H1 (cell line): ENCODE results near the gene SYT13. TPM values are rescaled to one million over a fixed set of nuclear protein-coding genes. Genes with fewer than 3 reads are reported as not detected.
A peak's percentile ranks its signal among the peaks of the same experiment; 100 is the strongest.

Experiments used
- CTCF ChIA-PET: fragments of 300-600 bp; sonication (Branson Sonifier 250); formaldehyde crosslinking; loops from one replicate; lab custom pipeline; 2021; ENCODE audit not compliant: partially characterized antibody; lab: Charles Lee
- POLR2A ChIA-PET: fragments of 300-600 bp; sonication (Branson Sonifier 250); formaldehyde crosslinking; loops from one replicate; lab custom pipeline; 2021; ENCODE audit warnings: inconsistent platforms; ENCODE audit not compliant: partially characterized antibody; lab: Charles Lee
- DNase-seq, 2 experiments: peaks; one replicate each; pipeline versions ENCODE4 v3.0.0 to v3.0.0-alpha.2; 2010 to 2022; ENCODE audit warnings: low spot score in 2 of 2, low read depth in 1 of 2, mixed read lengths in 1 of 2
- FAIRE-seq: peaks from 2 replicates; lab custom pipeline; 2011; peaks lifted over from hg19 to GRCh38; lab: Jason Lieb, UNC
- H2AFZ ChIP-seq: 2 replicates; pipeline ENCODE4 v1.8.1; 2012; ENCODE audit warnings: low read length, inconsistent platforms
- H2AK5ac ChIP-seq: 2 replicates; pipeline ENCODE4 v1.6.1; 2013; ENCODE audit warnings: low read depth, low read length
- H2BK120ac ChIP-seq: replicated peaks from 2 replicates; pipeline ENCODE3; 2013; ENCODE audit warnings: low read depth, low read length, inconsistent platforms
- H2BK12ac ChIP-seq: 2 replicates; pipeline ENCODE4 v1.6.1; 2013; ENCODE audit warnings: low read depth, low read length
- H2BK15ac ChIP-seq: 2 replicates; pipeline ENCODE4 v1.6.1; 2013; ENCODE audit warnings: low read length
- H2BK20ac ChIP-seq: 2 replicates; pipeline ENCODE4 v1.6.1; 2013; ENCODE audit warnings: low read length
- H2BK5ac ChIP-seq: 2 replicates; pipeline ENCODE4 v1.6.1; 2013; ENCODE audit warnings: low read depth, low read length
- H3K14ac ChIP-seq: 2 replicates; pipeline ENCODE4 v1.6.1; 2013; ENCODE audit warnings: inconsistent platforms; ENCODE audit not compliant: insufficient read length
- H3K18ac ChIP-seq: 2 replicates; pipeline ENCODE4 v1.6.1; 2013; ENCODE audit warnings: low read length; ENCODE audit errors: extremely low read depth
- H3K23ac ChIP-seq: 2 replicates; pipeline ENCODE4 v1.6.1; 2013; ENCODE audit warnings: inconsistent platforms; ENCODE audit not compliant: insufficient read length
- H3K23me2 ChIP-seq: 2 replicates; pipeline ENCODE4 v1.6.1; 2013; ENCODE audit warnings: low read depth, low read length
- H3K27ac ChIP-seq: 2 replicates; pipeline ENCODE4 v1.6.1; 2011; ENCODE audit warnings: low read depth, low read length, inconsistent platforms
- H3K27me3 ChIP-seq, 4 experiments: replicated peaks in 1 of 4; 1 replicate in 1 of 4; 2 replicates in 3 of 4; pipeline versions ENCODE4 v1.6.1 to v1.8.1; 2011 to 2013; ENCODE audit warnings: low read length in 3 of 4, mild to moderate bottlenecking in 3 of 4, inconsistent platforms in 2 of 4, mixed read lengths in 2 of 4, moderate library complexity in 1 of 4; ENCODE audit not compliant: control insufficient read depth in 3 of 4, insufficient read depth in 3 of 4; ENCODE audit errors: extremely low read depth in 1 of 4
- H3K36me3 ChIP-seq, 4 experiments: 2 replicates each; pipeline versions ENCODE4 v1.6.1 to v1.8.1; 2011 to 2013; ENCODE audit warnings: mild to moderate bottlenecking in 4 of 4, low read length in 3 of 4, moderate library complexity in 2 of 4, control low read depth in 1 of 4, inconsistent platforms in 1 of 4; ENCODE audit not compliant: insufficient read depth in 4 of 4, control insufficient read depth in 2 of 4
- H3K4ac ChIP-seq: replicated peaks from 2 replicates; pipeline ENCODE3; 2013; ENCODE audit warnings: low read length, low read depth, mixed read lengths, inconsistent platforms; ENCODE audit not compliant: insufficient read length
- H3K4me1 ChIP-seq, 4 experiments: replicated peaks in 1 of 4; 1 replicate in 1 of 4; 2 replicates in 3 of 4; pipeline versions ENCODE4 v1.6.1 to v1.8.1; 2011 to 2013; ENCODE audit warnings: low read length in 3 of 4, inconsistent platforms in 2 of 4, mixed read lengths in 1 of 4; ENCODE audit not compliant: insufficient read depth in 4 of 4, control insufficient read depth in 3 of 4
- H3K4me2 ChIP-seq, 2 experiments: 2 replicates each; pipeline versions ENCODE4 v1.6.1 to v1.8.1; 2011 to 2013; ENCODE audit warnings: low read depth in 2 of 2, low read length in 2 of 2, control low read depth in 1 of 2, inconsistent platforms in 1 of 2, mild to moderate bottlenecking in 1 of 2; ENCODE audit not compliant: insufficient read depth in 1 of 2
- H3K4me3 ChIP-seq, 4 experiments: fragments of 200-600, 300-600 bp in 1 of 4; sonication (generic), shearing (Covaris generic), sonication (Bioruptor Twin) in 1 of 4; 2 replicates each; pipeline versions ENCODE4 v1.5.1 to v1.8.1; 2011 to 2016; ENCODE audit warnings: low read length in 4 of 4, low read depth in 3 of 4, control low read depth in 2 of 4, inconsistent platforms in 2 of 4, mild to moderate bottlenecking in 2 of 4, mixed read lengths in 1 of 4, moderate library complexity in 1 of 4; ENCODE audit not compliant: insufficient read depth in 2 of 4; ENCODE audit errors: extremely low read depth in 1 of 4
- H3K56ac ChIP-seq: replicated peaks from 2 replicates; pipeline ENCODE3; 2013; ENCODE audit warnings: low read depth, mild to moderate bottlenecking, mixed read lengths, low read length, inconsistent platforms; ENCODE audit not compliant: insufficient read length
- H3K79me1 ChIP-seq: 2 replicates; pipeline ENCODE4 v1.6.1; 2013; ENCODE audit warnings: low read depth, low read length, control low read depth
- H3K79me2 ChIP-seq, 2 experiments: 2 replicates each; pipeline versions ENCODE4 v1.6.1 to v1.8.1; 2012 to 2013; ENCODE audit warnings: low read length in 2 of 2, mild to moderate bottlenecking in 2 of 2, inconsistent platforms in 1 of 2; ENCODE audit not compliant: insufficient read depth in 2 of 2, control insufficient read depth in 1 of 2
- H3K9ac ChIP-seq, 4 experiments: replicated peaks in 1 of 4; 1 replicate in 1 of 4; 2 replicates in 3 of 4; pipeline versions ENCODE4 v1.6.1 to v1.8.1; 2011 to 2013; ENCODE audit warnings: low read depth in 3 of 4, low read length in 3 of 4, control low read depth in 2 of 4, mild to moderate bottlenecking in 2 of 4, moderate library complexity in 2 of 4, inconsistent platforms in 1 of 4; ENCODE audit errors: extremely low read depth in 1 of 4
- H3K9me3 ChIP-seq, 2 experiments: 2 replicates each; pipeline versions ENCODE4 v1.6.1 to v1.8.1; 2012 to 2013; ENCODE audit warnings: mild to moderate bottlenecking in 2 of 2, moderate library complexity in 2 of 2, control low read depth in 1 of 2, inconsistent platforms in 1 of 2, low read depth in 1 of 2, low read length in 1 of 2, mixed read lengths in 1 of 2; ENCODE audit not compliant: insufficient read depth in 2 of 2
- H4K20me1 ChIP-seq, 2 experiments: replicated peaks in 1 of 2; 2 replicates each; pipeline versions ENCODE3 to v1.8.1; 2011 to 2013; ENCODE audit warnings: inconsistent platforms in 2 of 2, low read length in 2 of 2, mild to moderate bottlenecking in 1 of 2; ENCODE audit not compliant: insufficient read depth in 2 of 2, control insufficient read depth in 1 of 2
- H4K5ac ChIP-seq: 2 replicates; pipeline ENCODE4 v1.6.1; 2013; ENCODE audit warnings: low read length, low read depth, mixed read lengths, inconsistent platforms; ENCODE audit not compliant: insufficient read length
- H4K8ac ChIP-seq: 2 replicates; pipeline ENCODE4 v1.8.0; 2013; ENCODE audit warnings: mild to moderate bottlenecking, moderate library complexity, low read length, inconsistent platforms; ENCODE audit not compliant: insufficient read depth; ENCODE audit errors: extremely low read depth
- H4K91ac ChIP-seq: replicated peaks from 2 replicates; pipeline ENCODE3; 2013; ENCODE audit warnings: low read length, mixed read lengths, inconsistent platforms; ENCODE audit not compliant: insufficient read length
- CHD2 ChIP-seq: IDR thresholded peaks from 2 replicates; pipeline ENCODE4 v1.6.1; 2012; ENCODE audit warnings: low read length, improper control_type of control experiment
- E2F6 ChIP-seq: IDR thresholded peaks from 2 replicates; pipeline ENCODE4 v1.6.1; 2012; ENCODE audit warnings: inconsistent platforms
- HDAC2 ChIP-seq, 2 experiments: fragments of 300-600 bp in 1 of 2; sonication (generic) in 1 of 2; IDR thresholded peaks; 2 replicates each; pipeline ENCODE4 v1.6.1; 2011 to 2012; ENCODE audit warnings: low read depth in 2 of 2, low read length in 2 of 2, mild to moderate bottlenecking in 2 of 2, moderate library complexity in 2 of 2, borderline replicate concordance in 1 of 2, inconsistent platforms in 1 of 2
- POLR2A ChIP-seq, 2 experiments: IDR thresholded peaks; 1 replicate in 1 of 2; 2 replicates in 1 of 2; pipeline ENCODE4 v1.6.1; 2011; ENCODE audit warnings: low read depth in 2 of 2, low read length in 2 of 2, mild to moderate bottlenecking in 2 of 2; ENCODE audit errors: control extremely low read depth in 1 of 2
- RAD21 ChIP-seq, 2 experiments: IDR thresholded peaks in 1 of 2; conservative IDR thresholded peaks in 1 of 2; 2 replicates each; pipeline ENCODE4 v1.6.1; 2011; ENCODE audit warnings: low read depth in 2 of 2, low read length in 2 of 2, improper control_type of control experiment in 1 of 2, inconsistent platforms in 1 of 2, mild to moderate bottlenecking in 1 of 2, moderate library complexity in 1 of 2
- TEAD4 ChIP-seq: IDR thresholded peaks from 2 replicates; pipeline ENCODE4 v1.6.1; 2012; ENCODE audit warnings: low read depth, low read length, inconsistent platforms, mixed read lengths
- WGBS, 2 experiments: shearing (Covaris generic) in 1 of 2; methylation state at CpG; one replicate each; pipeline versions ENCODE4 v1.1.6 to v1.1.7; 2013 to 2015; ENCODE audit warnings: low lambda C conversion rate in 2 of 2, mixed read lengths in 2 of 2, inconsistent platforms in 1 of 2, low coverage in 1 of 2, missing lambda C conversion rate in 1 of 2; ENCODE audit not compliant: insufficient replicate concordance in 2 of 2, insufficient coverage in 1 of 2, insufficient read length in 1 of 2; ENCODE audit errors: extremely low coverage in 1 of 2, missing lambda C conversion rate in 1 of 2; 5-methylcytosine and 5-hydroxymethylcytosine counted together
- polyA plus RNA-seq, 7 experiments: library from polyadenylated mRNA; depleted of rRNA in 3 of 7; stranded (reverse) in 5 of 7; unstranded in 2 of 7; fragments of >200 nt in 5 of 7; fragments of 200-250 nt in 2 of 7; gene quantifications; 1 replicate in 5 of 7; 2 replicates in 1 of 7; 4 replicates in 1 of 7; pipeline versions ENCODE4 v1.2.1 to v1.2.3, GENCODE V29; 2011 to 2013; ENCODE audit warnings: missing spikeins in 2 of 7, mixed read lengths in 2 of 7
- total RNA-seq: library from RNA; stranded (reverse); fragmentation: NEBNext Ultra II Directional; extraction: Animal tissue kit (Norgen Biotek cat#: 25700); gene quantifications from 2 replicates; pipeline ENCODE4 v1.2.1, GENCODE V29; 2021
- TF ChIP-seq, protein P1 (sequence below): IDR thresholded peaks from 2 replicates; pipeline ENCODE4 v1.6.1; 2012; ENCODE audit warnings: inconsistent platforms
- TF ChIP-seq, protein P2 (sequence below), 3 experiments: IDR thresholded peaks; 1 replicate in 2 of 3; 2 replicates in 1 of 3; pipeline versions ENCODE4 v1.5.1 to v1.6.1; 2011; ENCODE audit warnings: low read length in 3 of 3, mild to moderate bottlenecking in 3 of 3, inconsistent platforms in 2 of 3, low read depth in 1 of 3, moderate library complexity in 1 of 3; ENCODE audit not compliant: insufficient read depth in 1 of 3; ENCODE audit errors: control extremely low read depth in 1 of 3

Gene SYT13
- total and polyA plus RNA-seq, 2 of the 8 experiments (the other 6 are each of a cell fraction or from before 2014, with no cell fraction given) = 4.8 to 13.2 TPM

DNA sequence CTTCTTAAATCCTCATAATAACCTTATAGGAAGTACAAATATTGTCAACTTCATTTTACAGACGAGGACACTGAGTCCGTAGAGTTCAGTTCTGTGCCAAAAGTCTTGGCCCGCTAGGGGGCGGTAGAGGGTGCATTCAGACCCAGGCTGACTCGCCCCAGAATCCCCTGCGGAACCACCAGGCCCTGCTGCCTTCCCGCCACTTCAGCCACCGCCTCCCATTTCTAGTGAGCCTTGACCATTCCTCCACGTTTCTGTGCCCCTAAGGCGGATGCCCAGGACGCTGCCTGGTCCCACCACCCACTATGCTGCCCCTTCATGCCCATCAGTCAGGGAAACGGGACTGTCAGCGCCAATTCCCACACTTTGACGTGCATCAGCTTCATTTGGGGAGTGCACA is 19.1 kb downstream of the SYT13 start:
- Histone ChIP-seq H3K4me3 (no peak overlapping the region), H3K9ac (no peak overlapping the region), H3K9me3 (no peaks in the 10 kb centered on the region), H3K36me3 (no peaks in the 10 kb centered on the region), H3K79me1 (no peaks in the 10 kb centered on the region), H2BK12ac (no peak overlapping the region; the same call in 1 of the 2 replicates), H3K14ac (no peak overlapping the region), H2BK5ac (no peak overlapping the region), H3K79me2 (no peaks in the 10 kb centered on the region), H2AFZ (peak overlapping the region; percentile 60; the same call in 1 of the 2 replicates), H3K23me2 (no peaks in the 10 kb centered on the region; the same call in 1 of the 2 replicates), H3K18ac (no peak overlapping the region), H3K56ac (no peak overlapping the region), H3K4me2 (no peak overlapping the region), H4K20me1 (no peaks in the 10 kb centered on the region), H4K8ac (no peak overlapping the region), H2BK15ac (no peak overlapping the region), H4K91ac (no peak overlapping the region), H3K27me3 (peaks cover 0 to 7% (median under 1%) of the 10 kb centered on the region in 4 experiments; a peak in 3 of 7 replicates), H3K4me1 (peaks cover 0 to 2% (median 0%) of the 10 kb centered on the region in 4 experiments; a peak in 1 of 7 replicates), H2AK5ac (no peak overlapping the region), H4K5ac (no peak overlapping the region), H3K27ac (no peak overlapping the region), H3K4ac (no peak overlapping the region), H2BK20ac (no peak overlapping the region), H3K23ac (no peak overlapping the region), H2BK120ac (no peak overlapping the region)
- POLR2A ChIA-PET = interaction anchor here (2.2 kb wide), 1 partner anchor 13 kb away, joined by 4 read pairs; no protein-coding TSS in a partner anchor
- CTCF ChIA-PET = interaction anchor here (0.6 to 13.0 kb wide), 26 partner anchors 9 to 493 kb away, joined by 3 to 211 read pairs (median 4); partner anchors contain the start of gene SYT13
- DNase-seq (peak in 1 of 2 experiments; percentile 97), FAIRE-seq (peak; percentile 75)
- WGBS, 2 experiments = 48% methylated on average over 12 of the region's 14 CpGs; no CpG with 5 or more reads in 1 of the 2 experiments
- TF ChIP-seq E2F6 (peak; percentile 97), HDAC2 (IDR thresholded peaks at IDR 0.05; ENCODE audit: borderline replicate concordance in 1 of 2, low read depth in 2 of 2, low read length in 2 of 2) (no peak), TEAD4 (no peak), POLR2A (IDR thresholded peaks at IDR 0.05; ENCODE audit: control extremely low read depth in 1 of 2, low read depth in 2 of 2, low read length in 2 of 2) (no peak), RAD21 (IDR thresholded peaks at IDR 0.05 in 1 of 2, conservative IDR thresholded peaks at IDR 0.05 in 1 of 2; ENCODE audit: low read depth in 2 of 2, low read length in 2 of 2) (peak; percentile 61 to 65), CHD2 (no peak)
- TF ChIP-seq, protein P1, sequence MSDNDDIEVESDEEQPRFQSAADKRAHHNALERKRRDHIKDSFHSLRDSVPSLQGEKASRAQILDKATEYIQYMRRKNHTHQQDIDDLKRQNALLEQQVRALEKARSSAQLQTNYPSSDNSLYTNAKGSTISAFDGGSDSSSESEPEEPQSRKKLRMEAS = peak; percentile 86
- TF ChIP-seq, protein P2, sequence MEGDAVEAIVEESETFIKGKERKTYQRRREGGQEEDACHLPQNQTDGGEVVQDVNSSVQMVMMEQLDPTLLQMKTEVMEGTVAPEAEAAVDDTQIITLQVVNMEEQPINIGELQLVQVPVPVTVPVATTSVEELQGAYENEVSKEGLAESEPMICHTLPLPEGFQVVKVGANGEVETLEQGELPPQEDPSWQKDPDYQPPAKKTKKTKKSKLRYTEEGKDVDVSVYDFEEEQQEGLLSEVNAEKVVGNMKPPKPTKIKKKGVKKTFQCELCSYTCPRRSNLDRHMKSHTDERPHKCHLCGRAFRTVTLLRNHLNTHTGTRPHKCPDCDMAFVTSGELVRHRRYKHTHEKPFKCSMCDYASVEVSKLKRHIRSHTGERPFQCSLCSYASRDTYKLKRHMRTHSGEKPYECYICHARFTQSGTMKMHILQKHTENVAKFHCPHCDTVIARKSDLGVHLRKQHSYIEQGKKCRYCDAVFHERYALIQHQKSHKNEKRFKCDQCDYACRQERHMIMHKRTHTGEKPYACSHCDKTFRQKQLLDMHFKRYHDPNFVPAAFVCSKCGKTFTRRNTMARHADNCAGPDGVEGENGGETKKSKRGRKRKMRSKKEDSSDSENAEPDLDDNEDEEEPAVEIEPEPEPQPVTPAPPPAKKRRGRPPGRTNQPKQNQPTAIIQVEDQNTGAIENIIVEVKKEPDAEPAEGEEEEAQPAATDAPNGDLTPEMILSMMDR (IDR thresholded peaks at IDR 0.05; ENCODE audit: control extremely low read depth in 1 of 3, insufficient read depth in 1 of 3, low read depth in 1 of 3, low read length in 3 of 3) = peak; percentile 82 to 86 (median 84)
